Thymus (tissue), 11 donors: Measurements from ENCODE around the gene RETREG3. TPM values are rescaled to one million over a fixed set of nuclear protein-coding genes. Genes with fewer than 3 reads are reported as not detected.

Source experiments
- DNase-seq, 9 donors: peaks; one replicate each; pipeline ENCODE4 v3.0.0-alpha.2; 2013; ENCODE audit warnings: low spot score in 9 of 9, low read depth in 6 of 9, missing footprints in 1 of 9
- H3K27ac ChIP-seq, 2 donors: one replicate each; pipeline ENCODE4 v1.5.1; 2013; ENCODE audit warnings: control low read depth in 1 of 2, low read depth in 1 of 2, low read length in 1 of 2, mild to moderate bottlenecking in 1 of 2, moderate library complexity in 1 of 2
- H3K27me3 ChIP-seq, 2 donors: one replicate each; pipeline ENCODE4 v1.5.1; 2013; ENCODE audit warnings: low read length in 1 of 2; ENCODE audit not compliant: control insufficient read depth in 2 of 2, insufficient read depth in 1 of 2
- H3K36me3 ChIP-seq, 2 donors: one replicate each; pipeline ENCODE4 v1.5.1; 2013; ENCODE audit warnings: low read length in 1 of 2, mild to moderate bottlenecking in 1 of 2, moderate library complexity in 1 of 2; ENCODE audit not compliant: control insufficient read depth in 2 of 2, insufficient read depth in 2 of 2
- H3K4me1 ChIP-seq, 2 donors: one replicate each; pipeline ENCODE4 v1.5.1; 2013; ENCODE audit warnings: low read length in 2 of 2; ENCODE audit not compliant: control insufficient read depth in 2 of 2, insufficient read depth in 2 of 2
- H3K4me3 ChIP-seq, 2 donors: one replicate each; pipeline ENCODE4 v1.5.1; 2013; ENCODE audit warnings: low read length in 2 of 2, control low read depth in 1 of 2, mild to moderate bottlenecking in 1 of 2
- H3K9me3 ChIP-seq, 2 donors: one replicate each; pipeline ENCODE4 v1.5.1; 2013; ENCODE audit warnings: low read length in 1 of 2, mild to moderate bottlenecking in 1 of 2; ENCODE audit not compliant: control insufficient read depth in 2 of 2, insufficient read depth in 1 of 2
- WGBS: extraction: QIAGEN DNeasy Blood & Tissue Kit; methylation state at CpG from one replicate; pipeline ENCODE4 v1.1.7; 2013; 5-methylcytosine and 5-hydroxymethylcytosine counted together
- polyA plus RNA-seq: library from polyadenylated mRNA; stranded (reverse); fragments of 200-250 nt; gene quantifications from one replicate; pipeline ENCODE4 v1.2.3, GENCODE V29; 2013
- total RNA-seq: library from RNA; stranded (reverse); fragments of 120-200 nt; gene quantifications from one replicate; pipeline ENCODE4 v1.2.4, GENCODE V29; 2013
- donor health status: healthy.

Gene RETREG3
- total and polyA plus RNA-seq, 2 donors = 33.7 to 40.0 TPM

- Histone ChIP-seq H3K9me3 (peaks cover 0 to 7% of the 10 kb centered on the region in 2 donors), H3K4me1 (peaks cover 10 to 30% of the 10 kb centered on the region in 2 donors), H3K27me3 (no peaks in the 10 kb centered on the region), H3K4me3 (peak overlapping the region; percentile 80 to 94), H3K27ac (peak overlapping the region; percentile 47 to 84), H3K36me3 (peaks cover 49 to 66% of the 10 kb centered on the region in 2 donors)
- WGBS = under 1% methylated on average over 20 of the region's 20 CpGs
- peak in 7 of 9 donors; percentile 53 to 85 (median 70) for DNase-seq
These were observed 30.8 kb downstream of the RETREG3 start for GRCh38 chr17:42578282-42578869.

GRCh38 chr17:42577532-42578281 is 31.5 kb downstream of the RETREG3 start, which contains the start of gene PSMC3IP:
Gene PSMC3IP, minus strand, starts transcription at chr17:42577729. Its CDS starts 43 bp downstream, at chr17:42577686.
- peaks cover 0 to 7% of the 10 kb centered on the region in 2 donors for H3K9me3 ChIP-seq
- peak; percentile 75 to 94 (median 83) for DNase-seq
- H3K4me3 ChIP-seq = peak within 1 kb of the TSS; percentile 80 to 94
- under 1% methylated on average over 52 of the region's 52 CpGs for whole genome bisulfite sequencing
- H3K36me3 ChIP-seq = peaks cover 50 to 66% of the 10 kb centered on the region in 2 donors
- peaks cover 10 to 30% of the 10 kb centered on the region in 2 donors for H3K4me1 ChIP-seq
- H3K27ac ChIP-seq = peak within 1 kb of the TSS; percentile 84
- no peaks in the 10 kb centered on the region for H3K27me3 ChIP-seq

GRCh38 chr17:42577140-42577531 is 32.0 kb downstream of the RETREG3 start:
- H3K27ac ChIP-seq = peak overlapping the region; percentile 30 to 67
- 10% methylated on average over 18 of the region's 18 CpGs for WGBS
- peaks cover 0 to 7% of the 10 kb centered on the region in 2 donors for H3K9me3 ChIP-seq
- peak overlapping the region; percentile 80 to 94 for H3K4me3 ChIP-seq
- H3K4me1 ChIP-seq = peaks cover 10 to 30% of the 10 kb centered on the region in 2 donors
- DNase-seq = peak in 1 of 9 donors; percentile 35
- H3K27me3 ChIP-seq = no peaks in the 10 kb centered on the region
- H3K36me3 ChIP-seq = peaks cover 50 to 66% of the 10 kb centered on the region in 2 donors

GRCh38 chr17:42574463-42574862 is 34.7 kb downstream of the RETREG3 start:
- Histone ChIP-seq H3K27me3 (no peaks in the 10 kb centered on the region), H3K27ac (no peak overlapping the region), H3K9me3 (peaks cover 0 to 7% of the 10 kb centered on the region in 2 donors), H3K4me3 (no peak overlapping the region), H3K36me3 (peaks cover 47 to 67% of the 10 kb centered on the region in 2 donors), H3K4me1 (peaks cover 10 to 26% of the 10 kb centered on the region in 2 donors)
- 94% methylated on average over 3 of the region's 3 CpGs for WGBS
- no peak for DNase-seq

- H3K4me1 ChIP-seq = peaks cover 10 to 22% of the 10 kb centered on the region in 2 donors
- no peaks in the 10 kb centered on the region for H3K27me3 ChIP-seq
- H3K36me3 ChIP-seq = peaks cover 56 to 77% of the 10 kb centered on the region in 2 donors
- WGBS = 95% methylated on average over 4 of the region's 4 CpGs
- H3K4me3 ChIP-seq = no peak overlapping the region
- no peak for DNase-seq
- no peak overlapping the region for H3K27ac ChIP-seq
- peaks cover 0 to 6% of the 10 kb centered on the region in 2 donors for H3K9me3 ChIP-seq
These were observed 36.1 kb downstream of the RETREG3 start for GRCh38 chr17:42573095-42573494.

GRCh38 chr17:42571435-42572225 is 37.5 kb downstream of the RETREG3 start:
- peaks cover 8 to 19% of the 10 kb centered on the region in 2 donors for H3K4me1 ChIP-seq
- peaks cover 56 to 77% of the 10 kb centered on the region in 2 donors for H3K36me3 ChIP-seq
- H3K4me3 ChIP-seq = no peak overlapping the region
- no peak for DNase-seq
- no peaks in the 10 kb centered on the region for H3K27me3 ChIP-seq
- WGBS = 97% methylated on average over 12 of the region's 12 CpGs
- H3K27ac ChIP-seq = no peak overlapping the region
- no peaks in the 10 kb centered on the region for H3K9me3 ChIP-seq

GRCh38 chr17:42568341-42569111 is 40.6 kb downstream of the RETREG3 start:
- H3K27me3 ChIP-seq = no peaks in the 10 kb centered on the region
- no peak for DNase-seq
- no peak overlapping the region for H3K4me3 ChIP-seq
- WGBS = 93% methylated on average over 14 of the region's 14 CpGs
- H3K27ac ChIP-seq = no peak overlapping the region
- H3K9me3 ChIP-seq = no peaks in the 10 kb centered on the region
- peaks cover 69 to 83% of the 10 kb centered on the region in 2 donors for H3K36me3 ChIP-seq
- peaks cover 10 to 22% of the 10 kb centered on the region in 2 donors for H3K4me1 ChIP-seq

- peak in 8 of 9 donors; percentile 81 to 94 (median 88) for DNase-seq
- H3K4me1 ChIP-seq = peaks cover 20 to 34% of the 10 kb centered on the region in 2 donors
- under 1% methylated on average over 72 of the region's 72 CpGs for WGBS
- H3K36me3 ChIP-seq = peaks cover 54 to 68% of the 10 kb centered on the region in 2 donors
- peak within 1 kb of the TSS; percentile 85 to 92 for H3K27ac ChIP-seq
- H3K27me3 ChIP-seq = no peaks in the 10 kb centered on the region
- peak within 1 kb of the TSS; percentile 83 to 84 for H3K4me3 ChIP-seq
- H3K9me3 ChIP-seq = no peaks in the 10 kb centered on the region
These were observed 42.1 kb downstream of the RETREG3 start, which contains the start of gene MLX for GRCh38 chr17:42566883-42567573. Gene MLX, plus strand, starts transcription at chr17:42567100. Its CDS starts 25 bp downstream, at chr17:42567125.
